GM21390 (cell line): ENCODE results near the gene KCNJ6.
"Not testable (repeated sequence)": the region's sequence is repeated elsewhere in the genome, so short reads cannot be mapped to it uniquely, and the experiment has no call there.

Source experiments
- ATAC-seq: cut with Tn5 transposase; IDR thresholded peaks from one replicate; pipeline ENCODE4 v1.9.1; 2021; ENCODE audit not compliant: unreplicated experiment

KCNJ6 gene, protein sequence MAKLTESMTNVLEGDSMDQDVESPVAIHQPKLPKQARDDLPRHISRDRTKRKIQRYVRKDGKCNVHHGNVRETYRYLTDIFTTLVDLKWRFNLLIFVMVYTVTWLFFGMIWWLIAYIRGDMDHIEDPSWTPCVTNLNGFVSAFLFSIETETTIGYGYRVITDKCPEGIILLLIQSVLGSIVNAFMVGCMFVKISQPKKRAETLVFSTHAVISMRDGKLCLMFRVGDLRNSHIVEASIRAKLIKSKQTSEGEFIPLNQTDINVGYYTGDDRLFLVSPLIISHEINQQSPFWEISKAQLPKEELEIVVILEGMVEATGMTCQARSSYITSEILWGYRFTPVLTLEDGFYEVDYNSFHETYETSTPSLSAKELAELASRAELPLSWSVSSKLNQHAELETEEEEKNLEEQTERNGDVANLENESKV

DNA sequence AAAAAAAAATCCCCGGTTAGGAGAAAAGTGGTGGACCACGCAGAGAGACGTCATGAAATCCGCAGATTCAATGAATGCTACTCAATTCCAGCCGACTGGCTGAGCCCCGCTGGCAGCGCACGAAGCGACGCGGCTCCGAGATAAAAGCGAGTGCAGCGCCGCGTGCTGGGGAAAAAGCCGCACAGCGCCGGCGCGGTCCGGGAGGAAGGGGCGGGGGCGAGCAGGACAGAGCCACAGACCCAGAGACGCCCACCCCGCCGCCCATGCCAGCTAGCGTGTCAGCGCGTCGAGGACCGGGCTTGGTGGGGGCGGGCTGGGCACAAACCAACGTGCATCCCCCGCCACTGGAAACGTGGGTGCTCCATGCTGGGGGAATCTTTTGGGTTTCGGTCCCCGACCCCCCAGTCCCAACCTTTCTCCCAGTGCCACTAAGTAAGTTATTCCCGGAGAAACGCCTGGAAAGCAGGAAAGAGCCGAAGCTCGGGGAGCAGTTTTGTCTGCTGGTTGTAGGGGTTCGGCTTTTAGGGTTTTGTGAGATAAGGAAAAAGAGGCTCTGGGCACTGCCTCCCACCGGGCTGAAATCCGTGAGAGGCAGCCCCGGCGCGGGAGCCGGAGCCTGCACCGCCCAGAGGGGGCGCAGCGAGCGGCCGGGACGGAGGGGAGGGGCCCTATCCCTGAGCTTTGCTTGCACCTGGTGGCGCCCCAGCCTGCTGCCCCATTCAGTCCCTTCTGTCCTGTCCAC, at the start of gene KCNJ6:
Gene KCNJ6 (minus strand): TSS at position 148 of the 742 bp plus-strand sequence. CDS start 75,775 bp downstream, outside the sequence.
- no peak for ATAC-seq

DNA sequence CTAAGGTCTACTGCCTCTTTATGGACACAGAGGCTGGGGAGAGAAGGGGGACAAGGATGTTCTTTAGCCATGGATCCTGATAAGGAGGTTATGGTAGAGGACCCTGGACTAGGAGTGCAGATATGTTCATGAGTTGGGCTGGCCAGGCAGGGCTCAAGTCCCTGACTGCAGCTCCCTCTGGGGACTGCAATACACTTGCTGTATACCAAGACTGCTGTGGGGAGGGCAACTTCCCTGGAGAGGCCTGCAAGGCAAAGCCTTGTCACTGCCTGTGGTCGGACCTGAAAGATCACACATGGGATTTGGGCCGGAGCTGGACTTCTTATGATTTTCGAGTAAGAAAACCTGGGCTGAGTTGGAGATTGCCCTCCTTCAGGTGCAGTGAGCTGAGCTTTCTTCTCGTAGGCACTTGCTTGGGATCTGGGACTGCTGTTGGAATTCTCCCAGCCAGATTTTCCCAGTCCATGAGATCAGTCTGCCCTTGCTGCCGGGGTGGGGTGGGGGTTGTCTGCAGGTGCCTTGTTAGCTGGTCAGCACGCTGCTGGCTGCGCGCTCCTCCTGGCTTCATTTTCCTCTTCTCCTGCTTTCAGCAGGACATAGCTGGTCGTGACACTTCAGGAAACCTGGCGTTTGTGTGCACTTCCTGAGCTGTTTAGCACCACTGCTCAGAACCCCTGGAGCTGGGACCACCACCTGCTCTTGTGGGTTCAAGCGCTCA, 49.0 kb upstream of the KCNJ6 start:
- no peak for ATAC-seq

DNA sequence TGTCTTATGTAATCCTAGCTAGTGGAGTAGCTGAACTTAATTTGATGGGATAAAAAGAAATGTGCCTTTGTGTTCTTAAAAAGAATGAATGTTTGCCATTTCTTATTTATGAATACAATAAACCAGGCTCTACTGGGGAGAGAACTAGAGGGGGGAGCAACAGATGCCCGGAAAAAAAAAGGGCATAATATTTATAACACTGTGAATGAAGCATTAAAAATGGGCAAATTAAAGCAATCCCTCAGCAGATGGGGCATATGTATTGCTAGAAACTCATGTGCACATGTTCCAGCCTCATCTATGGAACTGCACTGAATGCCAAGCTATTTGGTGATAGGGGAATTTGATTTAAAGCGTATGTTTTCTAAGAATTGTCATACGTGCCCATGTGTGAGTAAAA, 42.3 kb upstream of the KCNJ6 start:
- ATAC-seq, result no peak

DNA sequence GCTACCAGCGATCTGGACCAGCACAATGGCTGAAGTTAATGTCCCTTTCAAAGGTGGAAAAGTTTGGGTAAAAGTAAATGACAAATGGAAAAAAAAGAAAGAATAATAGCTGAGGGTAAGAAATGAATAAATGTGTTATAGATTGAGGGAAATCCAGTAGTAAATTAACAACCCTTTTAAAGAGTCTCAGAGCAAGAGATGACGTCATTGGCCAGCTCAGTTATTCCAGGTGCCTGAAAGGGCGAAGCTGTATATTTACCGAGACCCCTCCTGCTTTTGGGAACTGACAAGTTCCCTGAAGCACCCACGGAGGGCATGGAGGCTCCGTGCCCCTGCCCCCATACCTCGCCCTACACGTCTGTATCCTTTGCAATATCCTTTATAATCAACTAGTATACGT, 40.5 kb upstream of the KCNJ6 start:
- ATAC-seq, result no peak

DNA sequence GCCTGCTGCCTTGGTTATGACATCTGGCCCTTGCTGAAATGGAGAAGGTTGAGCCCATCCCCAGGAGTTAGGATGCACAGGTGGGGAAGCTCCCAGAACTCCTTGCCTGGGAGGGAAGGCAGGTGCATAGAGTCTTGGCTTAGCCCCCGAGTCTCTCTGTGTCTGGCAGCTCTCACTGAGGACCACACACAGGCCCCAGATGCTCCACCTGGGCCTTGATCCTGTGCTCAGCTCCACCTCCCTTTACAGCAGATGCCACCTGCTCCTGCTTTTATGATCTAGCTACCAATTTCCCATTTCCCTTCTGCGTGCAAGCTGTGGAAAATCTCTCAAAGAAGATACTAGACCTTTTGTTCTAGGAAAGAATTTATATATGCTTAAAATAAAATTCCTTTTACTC, 28.8 kb upstream of the KCNJ6 start:
- ATAC-seq, result no peak

DNA sequence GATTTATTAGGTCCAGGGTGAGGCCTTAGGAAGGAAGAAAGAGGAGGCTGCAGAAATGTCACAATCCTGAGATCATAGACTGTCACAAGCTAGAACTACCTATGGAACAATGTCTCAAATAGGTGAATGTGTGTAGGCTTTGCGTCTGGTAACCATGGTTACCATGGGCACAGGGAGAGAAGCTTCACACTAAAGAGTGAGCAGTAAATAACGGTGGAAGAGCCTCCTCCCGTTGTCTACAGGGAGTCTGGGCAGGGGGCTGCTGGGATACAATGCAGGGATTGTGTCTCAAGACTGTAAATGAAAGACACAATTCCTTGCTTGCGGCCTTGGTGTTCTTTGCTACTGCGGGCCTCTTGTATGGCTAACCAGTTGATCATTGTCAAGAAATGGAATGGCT, 28.2 kb upstream of the KCNJ6 start:
- ATAC-seq, result no peak

DNA sequence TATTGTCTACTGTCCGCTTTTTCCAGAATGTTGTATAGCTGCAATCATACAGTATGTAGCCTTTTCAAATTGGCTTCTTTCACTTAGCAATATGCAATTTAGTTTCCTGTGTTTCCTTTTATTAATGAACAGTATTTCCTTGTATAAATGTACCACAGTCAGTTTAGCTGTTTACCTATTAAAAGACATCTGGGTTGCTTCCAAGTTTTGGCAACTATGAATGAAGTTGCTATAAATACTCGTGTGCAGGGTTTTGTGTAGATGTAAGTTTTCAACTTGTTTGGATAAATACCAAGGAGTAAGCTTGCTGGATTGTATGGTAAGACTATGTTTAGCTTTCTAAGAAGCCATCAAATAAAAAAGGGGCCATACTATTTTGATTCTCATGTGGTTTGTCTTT, 24.4 kb upstream of the KCNJ6 start:
- no peak for ATAC-seq

DNA sequence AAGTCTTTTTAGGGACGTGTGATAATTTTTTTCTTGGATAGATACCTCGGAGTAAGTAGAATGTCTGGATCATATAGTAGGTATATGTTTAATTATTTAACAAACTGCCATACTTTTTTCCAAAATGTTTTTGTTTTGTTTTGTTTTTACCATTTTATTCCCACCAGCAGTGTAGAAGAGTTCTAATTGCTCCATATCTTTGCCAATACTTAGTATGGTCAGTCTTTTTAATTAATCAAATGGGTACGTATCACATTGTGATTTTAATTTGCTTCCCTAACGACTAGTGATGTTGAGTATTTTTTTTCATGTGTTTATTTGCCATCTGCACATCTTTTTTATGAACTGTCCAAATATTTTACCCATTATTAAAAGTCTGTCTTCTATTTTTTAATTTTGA, 23.6 kb upstream of the KCNJ6 start:
- ATAC-seq, result no peak

DNA sequence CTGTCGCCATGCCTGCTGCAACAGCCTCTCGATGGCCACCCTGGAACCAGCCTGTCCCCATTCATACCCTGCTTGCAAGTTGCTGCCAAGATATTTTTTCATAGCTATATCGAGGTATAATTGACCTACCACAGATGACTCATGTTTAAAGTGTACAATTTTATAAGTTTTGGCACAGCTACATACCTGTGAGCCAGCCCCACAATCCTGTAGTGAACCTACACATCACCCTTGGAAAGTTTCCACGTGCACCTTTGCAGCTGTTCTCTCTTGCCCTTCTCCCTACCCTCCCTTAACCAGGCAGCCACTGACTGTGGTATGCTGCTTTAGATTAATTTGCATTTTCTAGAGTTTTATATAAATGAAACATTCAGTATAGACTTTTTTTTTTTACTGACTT, 23.0 kb upstream of the KCNJ6 start:
- no peak for ATAC-seq

DNA sequence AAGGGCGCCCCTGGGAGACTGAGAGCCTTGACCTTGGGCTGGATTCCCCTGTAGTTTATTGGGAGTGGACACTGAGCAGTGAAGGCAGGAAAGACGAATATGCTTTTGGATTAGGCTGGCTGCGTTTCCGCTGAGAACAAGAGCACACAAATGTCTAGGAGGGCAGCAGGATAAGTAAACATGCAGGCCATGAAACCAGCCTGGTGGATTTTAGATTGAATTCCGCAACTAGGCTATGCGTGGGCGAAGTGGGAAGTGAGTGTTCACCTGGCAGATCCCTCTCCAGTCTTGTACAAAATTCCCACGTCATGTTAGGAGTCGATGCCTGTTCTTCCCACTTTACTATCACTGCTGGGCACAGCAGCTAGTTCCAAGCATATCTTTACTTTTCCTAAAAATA, 21.4 kb upstream of the KCNJ6 start:
- ATAC-seq, result no peak

DNA sequence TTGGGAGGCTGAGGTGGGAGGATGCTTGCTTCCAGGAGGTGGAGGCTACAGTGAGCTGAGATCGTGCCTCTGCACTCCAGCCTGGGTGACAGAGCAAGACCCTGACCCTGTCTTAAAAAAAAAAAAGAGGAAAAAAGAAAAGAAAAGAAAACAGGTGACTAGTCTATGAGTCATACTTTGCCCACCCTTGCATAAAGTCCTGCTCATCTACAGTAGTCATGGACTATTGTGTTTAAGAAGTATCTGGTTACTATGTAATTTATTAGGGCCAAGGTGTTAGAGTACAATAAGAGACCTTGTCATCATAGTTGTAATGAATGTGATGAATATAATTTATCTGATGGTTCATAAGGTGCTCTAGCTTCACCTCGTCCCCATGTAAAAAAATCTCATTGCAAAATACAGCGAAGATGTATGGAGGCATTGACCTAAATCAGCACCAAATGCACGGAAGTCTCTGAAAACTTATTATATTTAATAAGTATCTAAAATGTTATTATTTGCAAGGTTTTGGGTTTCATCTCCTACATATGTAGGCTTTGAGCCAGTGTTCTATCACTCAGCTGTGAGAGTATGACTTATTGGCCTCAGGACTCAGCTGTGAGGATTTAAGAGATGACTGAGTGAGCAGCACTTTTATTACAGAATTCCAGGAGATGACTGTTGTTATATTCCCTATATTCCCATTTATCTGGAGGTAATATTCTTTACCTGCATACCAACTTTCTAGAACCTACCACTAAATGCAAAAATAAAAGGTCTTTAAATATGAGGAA, 19.9 kb upstream of the KCNJ6 start:
- no peak for ATAC-seq

DNA sequence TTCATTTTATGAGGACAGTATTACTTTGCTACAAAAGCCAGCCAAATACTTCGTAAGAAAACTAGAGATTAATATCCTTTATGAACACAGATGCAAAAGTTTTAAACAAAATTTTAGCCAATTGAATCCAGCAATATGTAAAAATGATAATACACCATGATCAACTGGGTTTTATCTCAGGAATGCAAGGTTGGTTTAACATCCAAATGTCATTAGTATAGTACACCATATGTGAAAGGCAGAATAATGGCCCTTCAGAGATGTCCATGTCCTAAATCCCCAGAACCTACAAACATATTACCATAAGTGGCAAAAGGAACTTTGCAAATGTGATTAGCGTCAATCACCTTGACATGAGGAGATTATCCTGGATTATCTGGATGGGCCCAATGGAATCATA, 16.7 kb upstream of the KCNJ6 start:
- no peak for ATAC-seq

DNA sequence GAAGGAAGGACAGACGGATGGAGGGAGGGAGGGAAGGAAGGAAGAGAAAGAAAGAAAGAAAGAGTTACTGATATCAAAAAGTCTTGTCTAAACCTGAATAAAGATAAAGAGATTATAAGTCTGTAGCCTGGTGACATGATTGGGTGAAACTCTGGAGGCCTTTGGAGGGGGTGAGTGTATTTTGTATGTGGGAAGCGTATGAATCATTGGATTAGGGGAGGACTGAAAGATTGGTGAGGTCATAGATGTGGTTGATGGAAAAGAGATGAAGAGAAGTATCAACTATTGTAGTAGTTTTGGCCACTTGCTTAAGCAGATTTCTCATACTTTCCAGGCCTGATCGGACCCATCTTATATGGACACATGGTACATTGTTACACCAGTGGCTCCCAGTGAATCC, 11.5 kb upstream of the KCNJ6 start:
- ATAC-seq, result no peak

DNA sequence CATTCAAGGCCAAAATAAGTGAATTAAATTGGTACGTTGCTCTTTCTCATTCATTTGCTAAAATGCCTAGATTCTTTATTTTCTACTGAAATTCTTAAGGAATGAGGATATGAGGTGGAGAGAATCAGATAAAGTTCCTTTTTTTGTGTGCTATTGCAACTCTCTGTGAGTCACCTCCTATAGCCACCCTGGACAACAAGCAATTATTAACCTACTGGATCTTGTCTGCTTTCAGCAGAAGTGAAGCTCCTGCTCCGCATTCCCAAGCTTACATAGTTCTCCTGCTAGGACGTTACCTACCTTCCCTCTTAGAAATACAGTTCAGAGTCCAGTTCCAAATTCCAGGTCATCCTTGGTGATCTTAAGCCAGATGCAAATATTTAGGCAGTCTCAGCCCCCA, 4.8 kb upstream of the KCNJ6 start:
- ATAC-seq, result no peak

DNA sequence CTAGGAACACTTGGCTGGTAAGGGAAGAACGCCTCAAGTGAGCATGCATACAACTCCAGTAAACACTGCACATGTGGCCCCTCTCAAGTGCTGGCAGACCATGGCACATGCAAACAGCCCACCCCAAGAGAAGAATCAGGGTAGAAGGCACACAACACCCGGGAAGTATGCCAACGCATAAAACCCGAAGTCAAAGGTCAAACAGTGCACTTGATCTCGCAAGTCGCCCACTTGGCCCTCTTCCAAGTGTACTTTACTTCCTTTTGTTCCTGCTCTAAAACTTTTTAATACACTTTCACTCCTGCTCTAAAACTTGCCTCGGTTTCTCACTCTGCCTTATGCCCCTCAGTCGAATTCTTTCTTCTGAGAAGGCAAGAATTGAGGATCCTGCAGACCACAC, 4.0 kb upstream of the KCNJ6 start:
- not testable (repeated sequence) for ATAC-seq

DNA sequence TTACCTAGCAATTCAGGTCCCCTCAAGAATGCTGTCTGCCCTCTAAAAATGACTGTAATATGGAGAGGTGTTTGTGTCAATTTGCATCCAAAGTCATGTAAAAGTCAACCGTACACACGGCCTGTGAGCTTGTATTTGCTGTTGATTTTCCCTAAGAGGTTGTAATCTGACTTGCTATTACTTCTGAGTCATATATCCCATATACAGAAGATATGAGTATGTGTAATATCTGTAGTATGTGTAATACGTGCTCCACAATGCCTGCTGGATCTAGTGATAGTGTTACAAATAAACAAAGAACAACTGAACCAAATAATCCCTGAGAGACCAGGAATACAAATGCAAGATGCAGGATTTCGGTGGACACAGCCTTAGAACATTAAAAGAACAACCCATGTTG, 1.4 kb upstream of the KCNJ6 start:
- no peak for ATAC-seq

DNA sequence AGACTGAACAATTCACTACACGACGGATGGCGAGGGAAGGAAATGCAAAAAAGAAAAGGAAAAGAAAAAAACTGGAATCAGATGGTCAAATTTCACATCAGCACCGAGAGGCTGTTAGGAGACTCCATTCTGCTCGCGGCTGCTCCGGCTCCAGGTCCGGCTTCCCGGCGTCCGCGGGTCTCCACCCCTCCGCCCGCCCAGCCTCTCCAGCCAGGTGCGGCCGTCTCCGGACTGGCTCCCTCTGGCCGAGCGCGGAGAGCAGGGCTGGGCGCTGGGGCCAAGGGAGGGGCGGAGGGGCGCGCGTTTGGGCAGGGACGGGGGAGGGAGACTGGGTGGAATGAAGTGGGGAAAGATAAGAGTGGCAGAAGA, 332 bp downstream of the KCNJ6 start:
- ATAC-seq, result no peak

DNA sequence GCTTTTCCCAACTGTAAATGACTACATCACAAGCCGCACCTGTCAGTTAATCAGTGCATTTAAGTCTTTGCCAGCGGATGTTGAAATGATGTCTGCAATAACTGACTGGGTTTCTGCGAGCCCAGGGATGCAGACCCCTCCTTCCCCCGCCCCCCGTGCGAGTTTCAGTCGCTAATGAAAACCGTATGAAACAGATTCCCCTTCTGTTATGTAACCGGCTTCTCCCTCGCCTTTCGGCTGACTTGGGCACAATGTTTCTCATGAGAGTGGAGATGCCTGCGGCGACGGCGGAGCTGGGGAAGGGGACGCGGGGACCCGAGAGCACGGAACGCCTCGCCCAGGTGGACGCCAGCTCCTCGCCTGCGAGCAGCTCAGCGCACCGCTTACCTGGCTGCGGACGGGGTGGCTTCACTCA, 753 bp downstream of the KCNJ6 start:
- ATAC-seq, result no peak

DNA sequence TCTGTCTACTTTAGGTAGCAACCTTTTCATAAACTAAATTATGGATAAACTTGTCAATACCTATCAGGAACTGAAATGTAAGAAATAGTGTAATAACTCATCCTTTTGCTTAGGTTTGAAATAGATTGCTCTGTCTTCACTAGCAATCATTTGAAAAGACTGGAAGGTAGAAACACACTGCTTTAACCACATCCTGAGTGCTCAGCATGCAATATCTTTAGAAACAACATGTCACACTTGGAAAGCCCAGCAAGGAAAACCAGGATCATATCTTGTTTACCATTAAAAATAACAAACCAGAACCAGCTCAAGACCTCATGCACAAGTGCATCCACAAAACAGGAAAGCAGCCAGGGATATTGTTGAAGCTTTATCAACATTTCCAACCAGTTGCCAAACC, 3.6 kb downstream of the KCNJ6 start:
- ATAC-seq, result no peak

DNA sequence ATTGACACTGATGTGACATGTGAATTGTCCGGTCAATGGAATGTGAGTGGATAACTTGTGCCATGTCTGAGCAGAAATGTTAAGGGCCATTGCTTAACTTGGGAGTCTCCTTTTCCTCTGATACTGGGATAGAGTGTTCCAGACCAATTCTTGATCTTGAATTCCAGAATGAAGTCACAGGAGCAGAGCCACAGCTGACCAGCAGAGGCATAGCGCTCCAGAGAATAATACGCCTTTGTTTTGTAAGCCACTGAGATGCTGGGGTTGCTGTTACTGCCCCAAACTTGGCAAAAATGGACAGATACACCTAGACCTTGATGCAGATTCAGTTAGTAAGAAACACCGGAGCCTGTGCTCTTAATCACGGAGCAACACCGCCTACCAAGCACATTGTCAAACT, 6.3 kb downstream of the KCNJ6 start:
- ATAC-seq, result no peak

DNA sequence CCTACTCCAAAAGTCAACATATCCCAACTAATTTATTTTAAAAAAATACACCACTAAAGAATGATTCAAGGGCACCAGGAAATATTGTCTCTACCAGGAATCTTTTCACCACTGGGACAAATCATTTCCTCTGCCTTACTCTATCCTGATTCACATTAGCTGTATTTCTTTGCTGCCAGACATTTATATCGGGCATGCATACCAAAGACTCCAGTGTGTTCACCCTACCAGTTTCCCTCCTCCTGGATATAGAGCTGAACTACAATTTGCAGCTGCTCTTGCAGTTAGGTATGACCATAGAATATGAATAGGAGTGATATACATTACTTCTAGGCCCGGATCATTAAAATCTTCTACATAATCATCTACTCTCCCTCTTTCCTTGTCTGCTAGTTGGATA, 7.6 kb downstream of the KCNJ6 start:
- no peak for ATAC-seq
